Mesenchymal stem cell (in vitro differentiated cells and primary cell): ENCODE results near the gene IL1RAPL1.

Source experiments
- DNase-seq: peaks from one replicate; pipeline ENCODE4 v3.0.0-alpha.2; 2013
- H2AFZ ChIP-seq: one replicate; pipeline ENCODE4 v1.6.1; 2013; ENCODE audit warnings: low read depth, mild to moderate bottlenecking, control low read depth, inconsistent platforms, low read length, moderate library complexity
- H2AK5ac ChIP-seq: 2 replicates; pipeline ENCODE4 v1.6.1; 2013; ENCODE audit warnings: low read length, moderate library complexity, mild to moderate bottlenecking, inconsistent platforms; ENCODE audit not compliant: severe bottlenecking
- H2BK120ac ChIP-seq: one replicate; pipeline ENCODE4 v1.6.1; 2013; ENCODE audit warnings: low read depth, mild to moderate bottlenecking, inconsistent platforms, low read length, moderate library complexity
- H2BK12ac ChIP-seq, 2 experiments: one replicate each; pipeline ENCODE4 v1.6.1; 2013; ENCODE audit warnings: inconsistent platforms in 2 of 2, low read length in 2 of 2, mild to moderate bottlenecking in 2 of 2, moderate library complexity in 2 of 2, control low read depth in 1 of 2
- H2BK15ac ChIP-seq: one replicate; pipeline ENCODE4 v1.6.1; 2013; ENCODE audit warnings: mild to moderate bottlenecking, low read depth, inconsistent platforms; ENCODE audit not compliant: poor library complexity, severe bottlenecking
- H2BK5ac ChIP-seq: 2 replicates; pipeline ENCODE4 v1.6.1; 2013; ENCODE audit warnings: low read depth, mild to moderate bottlenecking, low read length, control low read depth, inconsistent platforms; ENCODE audit not compliant: poor library complexity, severe bottlenecking
- H3K14ac ChIP-seq, 2 experiments: one replicate each; pipeline ENCODE4 v1.6.1; 2013; ENCODE audit warnings: inconsistent platforms in 2 of 2, low read length in 2 of 2, control low read depth in 1 of 2, mild to moderate bottlenecking in 1 of 2, moderate library complexity in 1 of 2
- H3K18ac ChIP-seq, 2 experiments: one replicate each; pipeline ENCODE4 v1.6.1; 2013; ENCODE audit warnings: inconsistent platforms in 2 of 2, low read length in 2 of 2, control low read depth in 1 of 2, low read depth in 1 of 2, mild to moderate bottlenecking in 1 of 2
- H3K23ac ChIP-seq, 2 experiments: one replicate each; pipeline ENCODE4 v1.6.1; 2013; ENCODE audit warnings: inconsistent platforms in 2 of 2, low read length in 2 of 2, mild to moderate bottlenecking in 2 of 2, moderate library complexity in 2 of 2, control low read depth in 1 of 2
- H3K27ac ChIP-seq: 2 replicates; pipeline ENCODE4 v1.5.1; 2013; ENCODE audit warnings: mild to moderate bottlenecking, moderate library complexity, low read length, control low read depth, inconsistent platforms; ENCODE audit not compliant: poor library complexity, severe bottlenecking
- H3K27me3 ChIP-seq, 2 experiments: 2 replicates each; pipeline versions ENCODE4 v1.6.1 to v1.7.0; 2013; ENCODE audit warnings: low read length in 2 of 2, mild to moderate bottlenecking in 2 of 2, moderate library complexity in 2 of 2, control low read depth in 1 of 2, inconsistent platforms in 1 of 2; ENCODE audit not compliant: control insufficient read depth in 1 of 2, insufficient read depth in 1 of 2
- H3K36me3 ChIP-seq, 2 experiments: 2 replicates each; pipeline versions ENCODE4 v1.6.1 to v1.7.0; 2013; ENCODE audit warnings: low read length in 2 of 2, control low read depth in 1 of 2, inconsistent platforms in 1 of 2, low read depth in 1 of 2, mild to moderate bottlenecking in 1 of 2; ENCODE audit not compliant: insufficient read depth in 2 of 2, control insufficient read depth in 1 of 2
- H3K4ac ChIP-seq, 2 experiments: one replicate each; pipeline ENCODE4 v1.6.1; 2013; ENCODE audit warnings: inconsistent platforms in 2 of 2, low read length in 2 of 2, mild to moderate bottlenecking in 2 of 2, moderate library complexity in 2 of 2, control low read depth in 1 of 2, low read depth in 1 of 2
- H3K4me1 ChIP-seq: 2 replicates; pipeline ENCODE4 v1.6.1; 2013; ENCODE audit warnings: low read depth, low read length, control low read depth; ENCODE audit not compliant: control insufficient read depth, insufficient read depth
- H3K4me2 ChIP-seq: 2 replicates; pipeline ENCODE4 v1.6.1; 2013; ENCODE audit warnings: low read length, mild to moderate bottlenecking, inconsistent platforms; ENCODE audit not compliant: poor library complexity, severe bottlenecking
- H3K4me3 ChIP-seq, 2 experiments: 2 replicates each; pipeline versions ENCODE4 v1.5.1 to v1.7.0; 2013; ENCODE audit warnings: low read length in 2 of 2, mild to moderate bottlenecking in 2 of 2, control low read depth in 1 of 2, low read depth in 1 of 2; ENCODE audit not compliant: insufficient read depth in 1 of 2
- H3K79me1 ChIP-seq: replicated peaks from 2 replicates; pipeline ENCODE4 v1.6.1; 2013; ENCODE audit warnings: mild to moderate bottlenecking, control low read depth, low read length, inconsistent platforms; ENCODE audit not compliant: poor library complexity, severe bottlenecking
- H3K9ac ChIP-seq: 2 replicates; pipeline ENCODE4 v1.7.0; 2013; ENCODE audit warnings: mild to moderate bottlenecking, low read length, moderate library complexity
- H3K9me3 ChIP-seq: 2 replicates; pipeline ENCODE4 v1.7.0; 2013; ENCODE audit warnings: mild to moderate bottlenecking, low read length; ENCODE audit not compliant: control insufficient read depth
- H4K8ac ChIP-seq: one replicate; pipeline ENCODE4 v1.6.1; 2013; ENCODE audit warnings: inconsistent platforms, mild to moderate bottlenecking, low read length, moderate library complexity
- H4K91ac ChIP-seq: one replicate; pipeline ENCODE4 v1.6.1; 2013; ENCODE audit warnings: mild to moderate bottlenecking, low read length, inconsistent platforms
- WGBS: methylation state at CpG from one replicate; pipeline ENCODE4 v1.1.7; 2013; ENCODE audit warnings: mixed read lengths; 5-methylcytosine and 5-hydroxymethylcytosine counted together

The IL1RAPL1 gene

GRCh38 chrX:29798469-29798868 lies 1211.2 kb downstream of the IL1RAPL1 start:
- Histone ChIP-seq H3K23ac (no peak overlapping the region), H4K8ac (no peak overlapping the region), H2BK5ac (no peak overlapping the region), H2BK15ac (no peak overlapping the region), H4K91ac (no peak overlapping the region), H2BK12ac (no peak overlapping the region), H3K4me1 (no peaks in the 10 kb centered on the region), H3K27me3 (no peaks in the 10 kb centered on the region), H3K18ac (no peak overlapping the region), H3K4me2 (no peak overlapping the region), H3K4ac (no peak overlapping the region), H2AK5ac (no peak overlapping the region), H3K36me3 (no peaks in the 10 kb centered on the region), H3K9me3 (no peaks in the 10 kb centered on the region), H2AFZ (no peak overlapping the region), H3K79me1 (no peaks in the 10 kb centered on the region), H2BK120ac (no peak overlapping the region), H3K14ac (no peak overlapping the region), H3K4me3 (no peak overlapping the region), H3K9ac (no peak overlapping the region), H3K27ac (no peak overlapping the region)
- WGBS = 100% methylated on average over 1 of the region's 2 CpGs
- DNase-seq = no peak

GRCh38 chrX:29813174-29813573 lies 1225.9 kb downstream of the IL1RAPL1 start:
- Histone ChIP-seq H3K79me1 (no peaks in the 10 kb centered on the region), H3K18ac (no peak overlapping the region), H4K91ac (no peak overlapping the region), H2BK120ac (no peak overlapping the region), H3K4me2 (no peak overlapping the region), H3K4me3 (no peak overlapping the region), H4K8ac (no peak overlapping the region), H3K9ac (no peak overlapping the region), H3K36me3 (no peaks in the 10 kb centered on the region), H2AK5ac (no peak overlapping the region), H2AFZ (no peak overlapping the region), H3K4ac (no peak overlapping the region), H3K27me3 (no peaks in the 10 kb centered on the region), H3K14ac (no peak overlapping the region), H2BK5ac (no peak overlapping the region), H3K23ac (no peak overlapping the region), H2BK15ac (no peak overlapping the region), H2BK12ac (no peak overlapping the region), H3K27ac (no peak overlapping the region), H3K4me1 (no peaks in the 10 kb centered on the region), H3K9me3 (no peaks in the 10 kb centered on the region)
- DNase-seq = no peak

GRCh38 chrX:29824176-29824906 lies 1237.1 kb downstream of the IL1RAPL1 start:
- no peak overlapping the region for H3K4me2 ChIP-seq
- no peak overlapping the region for H3K14ac ChIP-seq
- H3K4me1 ChIP-seq = no peaks in the 10 kb centered on the region
- DNase-seq = no peak
- no peak overlapping the region for H2BK5ac ChIP-seq
- no peaks in the 10 kb centered on the region for H3K36me3 ChIP-seq
- no peak overlapping the region for H3K4me3 ChIP-seq
- H3K9ac ChIP-seq = no peak overlapping the region
- no peak overlapping the region for H2BK120ac ChIP-seq
- H2AK5ac ChIP-seq = no peak overlapping the region
- H2BK12ac ChIP-seq = no peak overlapping the region
- H3K18ac ChIP-seq = no peak overlapping the region
- 90% methylated on average over 5 of the region's 6 CpGs for WGBS
- no peak overlapping the region for H3K27ac ChIP-seq
- H4K91ac ChIP-seq = no peak overlapping the region
- H2BK15ac ChIP-seq = no peak overlapping the region
- H3K23ac ChIP-seq = no peak overlapping the region
- H3K79me1 ChIP-seq = no peaks in the 10 kb centered on the region
- no peak overlapping the region for H3K4ac ChIP-seq
- no peaks in the 10 kb centered on the region for H3K27me3 ChIP-seq
- no peaks in the 10 kb centered on the region for H3K9me3 ChIP-seq
- H2AFZ ChIP-seq = no peak overlapping the region
- H4K8ac ChIP-seq = no peak overlapping the region

GRCh38 chrX:29826742-29827141 lies 1239.5 kb downstream of the IL1RAPL1 start:
- H3K4me1 ChIP-seq = no peaks in the 10 kb centered on the region
- no peak overlapping the region for H4K8ac ChIP-seq
- no peak overlapping the region for H3K27ac ChIP-seq
- H4K91ac ChIP-seq = no peak overlapping the region
- H3K36me3 ChIP-seq = no peaks in the 10 kb centered on the region
- H3K27me3 ChIP-seq = no peaks in the 10 kb centered on the region
- H2AFZ ChIP-seq = no peak overlapping the region
- no peak overlapping the region for H2AK5ac ChIP-seq
- H2BK15ac ChIP-seq = no peak overlapping the region
- H2BK5ac ChIP-seq = no peak overlapping the region
- no peaks in the 10 kb centered on the region for H3K9me3 ChIP-seq
- no peak overlapping the region for H3K9ac ChIP-seq
- 100% methylated on average over 1 of the region's 5 CpGs for WGBS
- no peak overlapping the region for H3K4me3 ChIP-seq
- DNase-seq = no peak
- no peak overlapping the region for H3K4ac ChIP-seq
- H3K4me2 ChIP-seq = no peak overlapping the region
- no peaks in the 10 kb centered on the region for H3K79me1 ChIP-seq
- no peak overlapping the region for H2BK12ac ChIP-seq
- no peak overlapping the region for H3K18ac ChIP-seq
- H3K14ac ChIP-seq = no peak overlapping the region
- H3K23ac ChIP-seq = no peak overlapping the region
- no peak overlapping the region for H2BK120ac ChIP-seq
